Stimulated activated CD4-positive, alpha-beta T cell treated with anti-CD3 and anti-CD28 coated beads, Interleukin-15, amount 100 ng/mL, for 48 hours (primary cell): ENCODE measurements around the gene ARHGAP6.
"Not testable (repeated sequence)": the region's sequence is repeated elsewhere in the genome, so short reads cannot be mapped to it uniquely, and the experiment has no call there.

Source experiments
- DNase-seq, 2 donors: peaks; one replicate each; pipeline ENCODE4 v3.0.0-alpha.2; 2020; ENCODE audit warnings: low read depth in 2 of 2

The ARHGAP6 gene

DNA sequence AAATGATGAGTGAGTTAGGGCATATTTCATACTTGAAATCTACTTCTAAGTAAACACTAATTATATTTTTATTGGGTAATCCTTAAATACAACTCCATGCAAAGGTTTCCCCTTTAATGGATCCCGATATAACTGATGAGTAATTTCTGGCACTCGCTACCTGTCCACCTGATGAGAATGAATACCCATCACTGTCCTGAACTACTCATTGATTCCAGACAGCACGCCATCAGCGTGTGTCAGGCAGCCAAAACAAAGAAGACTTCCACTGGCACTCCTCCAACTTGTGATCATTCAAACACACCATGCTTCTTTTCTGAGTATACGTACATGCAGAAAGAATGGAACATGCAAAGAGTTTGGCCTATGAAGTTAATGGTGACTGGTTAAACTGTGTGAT is 485.1 kb downstream of the ARHGAP6 start:
- no peak for DNase-seq

DNA sequence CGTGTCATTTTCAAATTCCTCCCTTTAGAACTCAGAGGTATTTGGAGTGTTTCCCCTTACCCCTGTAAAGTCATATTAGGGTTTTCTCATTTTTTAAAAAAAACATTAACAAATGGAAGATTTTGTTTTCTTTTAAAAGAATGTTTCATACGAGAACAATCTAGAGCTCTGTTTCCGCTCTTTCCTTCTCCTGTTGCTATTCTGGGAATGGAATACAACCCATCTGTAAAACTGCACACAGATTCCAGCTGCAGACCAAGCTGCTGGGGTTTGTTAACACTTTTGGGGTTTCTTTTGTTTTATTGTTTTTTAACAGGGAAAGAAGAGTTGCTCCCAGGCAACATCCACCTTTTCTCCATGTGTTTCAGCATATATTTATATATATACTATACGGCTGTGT is 493.3 kb downstream of the ARHGAP6 start:
- DNase-seq = no peak

DNA sequence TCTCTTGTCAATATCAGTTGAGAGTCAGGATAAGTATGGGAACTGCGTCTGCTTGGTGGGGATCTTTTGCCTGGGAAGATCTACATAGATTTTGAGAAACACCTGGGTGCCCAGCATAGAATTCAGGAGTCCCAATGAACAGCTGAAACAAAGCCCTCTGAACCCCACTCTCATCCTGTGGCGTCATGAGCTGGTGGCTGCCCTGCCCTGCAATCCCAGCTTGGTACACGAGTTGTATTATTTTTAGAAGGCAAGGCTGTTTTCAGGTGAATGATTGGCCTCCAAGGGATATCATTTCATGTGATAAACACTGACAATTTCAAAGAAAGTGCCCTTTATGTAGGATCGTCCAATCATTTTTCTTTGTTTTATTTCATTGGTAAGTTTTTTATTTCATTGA is 493.8 kb downstream of the ARHGAP6 start:
- DNase-seq = no peak

DNA sequence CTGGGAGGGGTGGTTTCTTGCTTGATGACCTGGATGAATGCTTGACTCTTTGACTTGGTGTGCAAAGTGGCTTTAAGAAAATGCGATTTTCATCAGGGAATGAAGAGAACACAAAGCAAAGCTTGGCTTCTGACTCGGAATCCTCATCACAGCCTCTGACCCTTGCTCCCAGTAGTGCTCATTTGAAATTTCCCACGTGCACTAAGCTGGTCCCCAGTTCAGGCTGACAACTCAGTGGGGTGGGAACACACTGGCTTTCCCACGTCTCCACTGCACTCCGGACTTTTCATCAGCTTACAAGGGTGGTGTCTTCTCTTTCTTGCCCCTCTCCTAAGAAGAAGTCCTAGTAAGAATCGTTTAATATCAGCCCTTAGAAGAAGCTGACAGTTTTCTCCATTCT is 501.3 kb downstream of the ARHGAP6 start:
- DNase-seq = no peak

GRCh38 chrX:11159149-11159548 is 506.6 kb downstream of the ARHGAP6 start:
- DNase-seq = no peak

- no peak for DNase-seq
Observed at GRCh38 chrX:11151799-11152559, 513.7 kb downstream of the ARHGAP6 start.

GRCh38 chrX:11148401-11148800 is 517.3 kb downstream of the ARHGAP6 start:
- no peak for DNase-seq

GRCh38 chrX:11146411-11146810 is 519.3 kb downstream of the ARHGAP6 start:
- no peak for DNase-seq

DNA sequence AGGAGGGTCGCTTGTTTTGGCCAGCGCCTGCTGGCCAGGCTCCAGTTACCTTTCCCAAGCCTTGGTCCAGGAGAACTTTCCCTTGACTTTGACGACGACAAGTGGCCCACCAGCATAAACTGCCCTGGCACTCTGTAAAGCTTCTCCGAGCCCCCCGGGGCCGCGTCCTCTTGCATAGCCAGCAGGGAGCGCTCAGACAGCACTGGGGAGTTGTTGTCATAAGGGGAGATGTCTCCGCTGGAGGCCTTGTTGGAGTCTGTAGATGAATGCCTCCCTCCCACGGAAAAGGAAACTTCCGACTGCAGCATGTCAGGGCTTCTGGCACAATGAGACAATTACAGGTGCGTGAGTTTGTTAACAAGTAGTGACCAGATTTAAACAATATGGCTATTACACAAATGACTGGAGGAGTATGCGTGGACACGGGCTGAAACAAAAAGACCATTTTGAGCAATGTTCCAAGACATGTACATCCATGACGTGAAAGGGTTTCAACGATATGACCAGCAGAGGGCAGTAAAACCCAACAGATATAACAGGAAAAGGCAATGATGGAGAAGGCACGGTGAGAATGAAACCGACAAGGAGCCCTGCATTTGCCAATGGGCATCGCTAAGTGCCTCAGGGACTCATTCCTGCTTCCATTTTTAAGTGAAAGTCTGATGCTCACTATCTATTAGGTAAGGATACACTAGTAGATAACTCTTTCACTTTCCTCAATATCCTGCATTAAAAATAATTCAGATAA is 521.6 kb downstream of the ARHGAP6 start:
- peak; percentile 10 to 42 for DNase-seq

DNA sequence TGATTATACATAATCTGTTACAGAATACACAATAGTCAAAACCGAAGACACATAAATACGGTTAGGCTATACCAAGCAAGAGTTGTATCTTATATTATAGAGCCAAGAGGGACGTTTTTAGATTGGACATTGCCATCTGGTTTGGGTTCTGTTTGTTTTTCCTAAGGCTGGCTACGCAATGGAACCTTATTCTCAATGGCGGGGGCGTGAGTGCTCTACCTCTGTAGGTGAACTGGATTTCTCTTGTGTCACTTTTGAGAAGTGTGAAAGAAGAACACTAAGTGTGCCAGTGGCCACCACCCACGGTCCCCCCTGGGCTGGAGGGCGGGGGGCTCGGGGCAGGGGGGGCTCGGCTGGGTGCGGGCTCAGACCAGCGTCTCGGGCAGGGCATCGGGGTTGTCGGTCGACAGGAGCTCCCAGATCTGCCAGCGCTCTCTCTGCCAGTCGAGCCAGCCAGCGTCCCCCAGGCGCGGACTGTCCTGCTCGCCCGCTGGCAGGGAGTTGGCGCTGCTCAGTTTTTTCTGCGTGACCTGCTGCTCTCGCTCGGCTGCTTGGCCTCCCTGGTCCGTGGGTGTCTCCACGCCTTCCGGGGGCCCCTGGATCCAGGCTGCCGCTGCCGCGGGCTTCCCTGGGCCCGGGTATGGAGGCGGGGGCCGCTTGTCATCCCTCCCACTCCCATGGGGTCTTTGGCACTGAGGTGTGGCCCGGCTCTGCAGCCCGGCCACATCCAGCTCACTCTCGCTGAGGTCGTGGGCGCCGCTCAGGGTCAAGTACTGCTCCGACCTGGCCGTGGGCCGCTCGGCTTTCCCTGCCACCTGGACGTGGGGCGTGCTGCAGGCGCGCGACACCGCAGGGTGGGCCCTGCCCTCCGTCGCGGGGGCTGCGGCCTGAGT is 527.0 kb downstream of the ARHGAP6 start:
- DNase-seq = no peak

DNA sequence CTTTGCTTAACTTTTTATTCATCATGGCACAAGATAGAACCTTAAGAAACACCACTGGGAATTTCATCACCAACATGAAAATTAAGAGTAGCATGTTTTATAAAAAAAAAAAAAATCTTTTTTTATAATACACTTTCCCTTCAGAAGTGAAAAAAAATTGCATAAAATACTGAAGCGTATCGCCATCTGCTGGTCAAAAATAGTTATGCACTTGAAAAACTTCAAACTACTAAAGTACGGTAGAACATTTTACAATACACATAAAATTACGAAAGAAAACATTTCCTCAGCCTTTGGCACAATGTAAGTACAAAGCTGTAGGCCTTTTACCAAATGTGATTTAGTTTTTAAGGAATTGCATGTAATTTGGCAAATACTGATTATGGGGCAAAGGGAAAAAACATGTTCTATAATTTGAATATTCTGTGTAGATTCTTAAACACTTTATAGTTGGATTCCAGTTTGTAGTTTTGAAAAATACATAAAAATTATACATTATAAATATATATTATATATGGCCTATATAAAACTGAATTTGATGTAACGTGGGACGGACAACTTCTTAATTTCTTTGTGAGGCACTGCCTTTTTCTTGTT is 528.1 kb downstream of the ARHGAP6 start:
- DNase-seq = no peak

GRCh38 chrX:11135564-11136185 is 530.0 kb downstream of the ARHGAP6 start:
- no peak for DNase-seq

DNA sequence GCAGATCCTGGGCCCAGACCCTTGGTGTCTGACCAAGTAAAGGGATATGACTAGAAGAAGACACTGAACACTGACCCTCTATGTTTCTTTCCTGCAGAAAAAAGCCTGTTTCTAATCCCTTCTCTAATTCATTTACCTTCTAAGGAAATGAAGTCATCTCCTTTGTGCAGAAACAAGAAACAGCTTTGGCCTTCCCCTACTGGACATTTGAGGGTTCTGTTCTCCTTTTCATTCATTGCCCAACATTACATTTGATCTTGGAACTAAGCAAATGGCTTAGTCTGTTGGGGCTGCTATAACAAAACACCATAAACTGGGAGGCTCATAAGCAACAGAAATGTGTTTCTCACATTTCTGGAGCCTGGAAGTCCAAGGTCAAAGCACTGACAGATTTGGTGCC is 534.6 kb downstream of the ARHGAP6 start:
- no peak for DNase-seq

- DNase-seq = no peak
Observed at GRCh38 chrX:11130136-11130535, 535.6 kb downstream of the ARHGAP6 start.

DNA sequence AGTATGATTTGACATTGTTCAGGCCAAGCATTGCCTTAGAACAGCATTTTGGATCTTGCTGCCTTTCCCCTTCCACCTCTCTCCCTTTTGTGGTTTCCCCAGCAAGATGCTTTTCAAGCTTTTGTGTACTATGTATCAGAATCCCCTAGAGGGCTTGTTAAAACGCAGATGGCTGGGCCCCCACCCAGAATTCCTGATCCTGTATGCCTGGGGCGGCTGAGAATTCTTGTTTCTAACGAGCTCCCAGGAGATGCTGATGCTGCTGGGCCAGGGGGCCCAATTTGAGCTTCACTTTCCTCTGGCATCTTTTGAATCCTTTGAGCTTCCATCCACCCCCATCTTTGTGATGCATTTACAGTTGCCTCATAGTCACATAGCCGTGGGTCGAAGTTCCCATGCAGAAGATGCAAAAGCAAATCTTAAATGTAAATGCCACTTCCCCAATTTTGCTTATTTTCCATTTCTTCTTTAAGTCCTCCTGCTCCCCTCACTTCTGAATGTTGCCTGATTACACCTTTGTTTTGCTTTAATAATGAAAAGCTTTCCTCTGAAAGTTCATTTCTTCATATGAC is 536.1 kb downstream of the ARHGAP6 start:
- no peak for DNase-seq

DNA sequence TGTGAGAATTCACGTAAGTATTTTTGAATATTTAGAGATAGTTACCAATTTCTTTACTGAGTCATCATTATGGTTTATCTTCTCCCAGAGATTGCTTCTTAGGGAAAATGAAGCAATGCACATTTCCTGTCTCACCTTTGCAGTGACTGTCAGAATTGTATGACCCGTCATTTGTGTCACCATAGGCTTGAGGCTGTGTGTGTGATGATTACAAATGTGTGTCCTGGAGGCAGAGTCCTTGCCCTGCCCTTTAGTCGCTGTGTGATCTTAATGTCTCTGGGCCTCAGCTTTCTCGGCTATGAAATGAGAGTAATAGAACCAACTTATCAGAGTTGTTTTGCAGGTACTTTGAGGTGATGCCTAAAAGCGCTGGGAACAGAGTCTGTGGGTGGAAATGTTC is 540.7 kb downstream of the ARHGAP6 start:
- DNase-seq = no peak

- DNase-seq = no peak
Observed at GRCh38 chrX:11124112-11124511, 541.6 kb downstream of the ARHGAP6 start.

- not testable (repeated sequence) for DNase-seq
Observed at GRCh38 chrX:11123087-11123486, 542.6 kb downstream of the ARHGAP6 start.

GRCh38 chrX:11119313-11119943 is 546.3 kb downstream of the ARHGAP6 start:
- DNase-seq = no peak

- no peak for DNase-seq
Observed at GRCh38 chrX:11117745-11118144, 548.0 kb downstream of the ARHGAP6 start.

GRCh38 chrX:11113731-11114130 is 552.0 kb downstream of the ARHGAP6 start:
- DNase-seq = no peak
